ENCODE data around the gene CDH23. TPM values are rescaled to one million over a fixed set of nuclear protein-coding genes. Genes with fewer than 3 reads are reported as not detected.

Gene CDH23
- polyA plus RNA-seq, 1 experiment, result 0.01 TPM

DNA sequence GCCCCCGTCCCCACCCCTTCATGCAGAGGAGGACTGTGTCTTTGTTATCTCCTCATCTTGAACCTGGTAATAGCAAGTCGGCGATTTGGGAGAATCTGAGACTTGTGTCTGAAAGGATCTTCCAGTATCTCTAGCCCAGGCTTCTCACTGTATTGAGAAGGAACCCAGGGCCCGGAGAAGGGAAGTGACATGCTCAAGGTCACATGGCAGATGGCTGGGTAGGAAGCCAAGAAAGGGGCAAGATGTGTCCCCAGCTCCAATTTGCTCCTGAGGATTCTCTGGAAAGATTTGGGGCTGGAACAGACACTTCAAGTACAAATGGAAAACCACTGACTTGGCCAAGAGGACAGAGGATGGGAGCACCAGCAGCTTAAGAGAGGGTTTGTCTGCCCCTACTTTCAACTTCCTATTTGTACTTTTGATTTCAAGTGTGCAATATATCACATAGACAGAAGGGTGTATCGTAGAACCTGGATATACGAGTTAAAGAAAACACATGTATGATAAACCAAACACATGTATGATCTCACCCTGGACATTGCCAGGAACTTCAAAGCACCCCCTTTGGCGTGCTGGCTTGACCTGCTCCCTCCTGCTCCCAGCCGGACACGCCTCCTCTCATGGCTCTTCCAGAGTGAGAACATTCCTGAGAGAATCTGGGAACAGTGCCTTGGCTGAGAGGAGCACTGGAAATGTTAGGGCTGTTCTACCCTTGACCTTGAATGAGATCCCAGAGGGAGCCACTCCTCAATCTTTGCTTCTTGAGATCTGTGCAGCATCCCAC is 79.7 kb downstream of the CDH23 start:
- ChIA-PET POLR2A (no interaction called here), CTCF (no interaction called here)
- no peak for DNase-seq (ENCODE audit: low read depth, low spot score)
- Histone ChIP-seq H3K27me3 (ENCODE audit: control insufficient read depth, insufficient read depth, low read length) (peaks cover 20% of the 10 kb centered on the region), H3K4me3 (ENCODE audit: low read depth, low read length) (peak overlapping the region; percentile 43), H3K9me3 (ENCODE audit: control insufficient read depth, insufficient read depth, low read length) (no peaks in the 10 kb centered on the region), H3K27ac (ENCODE audit: low read depth, low read length) (no peak overlapping the region)
- TF ChIP-seq, protein P1, sequence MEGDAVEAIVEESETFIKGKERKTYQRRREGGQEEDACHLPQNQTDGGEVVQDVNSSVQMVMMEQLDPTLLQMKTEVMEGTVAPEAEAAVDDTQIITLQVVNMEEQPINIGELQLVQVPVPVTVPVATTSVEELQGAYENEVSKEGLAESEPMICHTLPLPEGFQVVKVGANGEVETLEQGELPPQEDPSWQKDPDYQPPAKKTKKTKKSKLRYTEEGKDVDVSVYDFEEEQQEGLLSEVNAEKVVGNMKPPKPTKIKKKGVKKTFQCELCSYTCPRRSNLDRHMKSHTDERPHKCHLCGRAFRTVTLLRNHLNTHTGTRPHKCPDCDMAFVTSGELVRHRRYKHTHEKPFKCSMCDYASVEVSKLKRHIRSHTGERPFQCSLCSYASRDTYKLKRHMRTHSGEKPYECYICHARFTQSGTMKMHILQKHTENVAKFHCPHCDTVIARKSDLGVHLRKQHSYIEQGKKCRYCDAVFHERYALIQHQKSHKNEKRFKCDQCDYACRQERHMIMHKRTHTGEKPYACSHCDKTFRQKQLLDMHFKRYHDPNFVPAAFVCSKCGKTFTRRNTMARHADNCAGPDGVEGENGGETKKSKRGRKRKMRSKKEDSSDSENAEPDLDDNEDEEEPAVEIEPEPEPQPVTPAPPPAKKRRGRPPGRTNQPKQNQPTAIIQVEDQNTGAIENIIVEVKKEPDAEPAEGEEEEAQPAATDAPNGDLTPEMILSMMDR (IDR thresholded peaks at IDR 0.05; ENCODE audit: low read depth, low read length), result no peak

- Histone ChIP-seq H3K9me3 (ENCODE audit: control insufficient read depth, insufficient read depth, low read length) (no peaks in the 10 kb centered on the region), H3K27ac (ENCODE audit: low read depth, low read length) (no peak overlapping the region), H3K27me3 (ENCODE audit: control insufficient read depth, insufficient read depth, low read length) (peaks cover 21% of the 10 kb centered on the region), H3K4me3 (ENCODE audit: low read depth, low read length) (no peak overlapping the region)
- DNase-seq (ENCODE audit: low read depth, low spot score), result no peak
- TF ChIP-seq, protein P1 (IDR thresholded peaks at IDR 0.05; ENCODE audit: low read depth, low read length), result no peak
- ChIA-PET CTCF (interaction anchor here (1.0 kb wide), 1 partner anchor 94 kb away, joined by 3 read pairs; no protein-coding TSS in a partner anchor), POLR2A (no interaction called here)
Measured at GRCh38 chr10:71478173-71478572, 81.5 kb downstream of the CDH23 start.

GRCh38 chr10:71478813-71479365 is 82.2 kb downstream of the CDH23 start:
- TF ChIP-seq, protein P1 (IDR thresholded peaks at IDR 0.05; ENCODE audit: low read depth, low read length), result no peak
- H3K27ac ChIP-seq (ENCODE audit: low read depth, low read length), result no peak overlapping the region
- CTCF ChIA-PET, result no interaction called here
- no peaks in the 10 kb centered on the region for H3K9me3 ChIP-seq (ENCODE audit: control insufficient read depth, insufficient read depth, low read length)
- no peak for DNase-seq (ENCODE audit: low read depth, low spot score)
- peaks cover 27% of the 10 kb centered on the region for H3K27me3 ChIP-seq (ENCODE audit: control insufficient read depth, insufficient read depth, low read length)
- POLR2A ChIA-PET, result no interaction called here
- no peak overlapping the region for H3K4me3 ChIP-seq (ENCODE audit: low read depth, low read length)

DNA sequence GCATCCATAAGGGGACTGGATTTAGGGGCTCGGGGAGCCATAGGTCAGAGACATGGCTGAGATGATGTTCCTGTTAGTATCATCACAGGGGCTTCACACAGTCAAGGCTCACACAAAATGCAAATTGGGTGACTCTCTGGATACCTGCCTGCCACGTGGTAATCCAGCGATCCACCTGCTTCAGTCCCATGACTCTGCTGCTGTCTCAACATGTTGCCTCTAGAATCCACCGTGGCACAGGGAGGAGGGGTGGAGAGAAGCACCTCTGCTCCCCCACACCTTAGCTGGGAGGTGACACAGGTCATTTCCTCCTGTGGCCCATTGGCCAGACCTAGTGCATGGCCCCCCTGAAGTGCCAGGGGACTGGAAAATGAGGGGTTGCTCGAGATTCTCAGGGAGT is 83.1 kb downstream of the CDH23 start:
- H3K9me3 ChIP-seq (ENCODE audit: control insufficient read depth, insufficient read depth, low read length), result no peaks in the 10 kb centered on the region
- CTCF ChIA-PET, result no interaction called here
- POLR2A ChIA-PET, result no interaction called here
- no peak overlapping the region for H3K27ac ChIP-seq (ENCODE audit: low read depth, low read length)
- TF ChIP-seq, protein P1 (IDR thresholded peaks at IDR 0.05; ENCODE audit: low read depth, low read length), result no peak
- no peak for DNase-seq (ENCODE audit: low read depth, low spot score)
- peaks cover 25% of the 10 kb centered on the region for H3K27me3 ChIP-seq (ENCODE audit: control insufficient read depth, insufficient read depth, low read length)
- no peak overlapping the region for H3K4me3 ChIP-seq (ENCODE audit: low read depth, low read length)

DNA sequence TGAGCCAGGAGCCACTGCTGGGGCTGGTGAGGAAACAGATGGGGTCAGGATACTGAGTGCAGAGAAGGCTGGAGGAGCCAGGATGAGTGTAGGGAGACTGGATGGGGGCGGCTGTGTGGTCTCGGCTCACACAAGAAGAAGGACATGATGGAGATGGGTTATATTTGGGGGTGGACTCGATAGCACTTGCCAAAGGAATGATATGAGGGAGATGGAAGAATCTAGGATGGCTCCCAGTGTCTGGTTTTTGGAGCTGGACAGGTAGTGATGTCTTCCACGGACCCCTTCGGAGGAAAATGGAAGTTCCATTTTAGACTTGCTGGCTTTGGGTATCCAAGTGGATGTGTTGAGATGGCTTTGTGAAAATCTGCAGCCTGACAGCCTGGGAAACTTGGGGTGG is 83.9 kb downstream of the CDH23 start:
- POLR2A ChIA-PET, result no interaction called here
- Histone ChIP-seq H3K27me3 (ENCODE audit: control insufficient read depth, insufficient read depth, low read length) (peaks cover 23% of the 10 kb centered on the region), H3K4me3 (ENCODE audit: low read depth, low read length) (no peak overlapping the region), H3K27ac (ENCODE audit: low read depth, low read length) (no peak overlapping the region), H3K9me3 (ENCODE audit: control insufficient read depth, insufficient read depth, low read length) (no peaks in the 10 kb centered on the region)
- CTCF ChIA-PET, result no interaction called here
- TF ChIP-seq, protein P1 (IDR thresholded peaks at IDR 0.05; ENCODE audit: low read depth, low read length), result no peak
- no peak for DNase-seq (ENCODE audit: low read depth, low spot score)
